ENCODE data around the gene NPIPB12. TPM values are rescaled to one million over a fixed set of nuclear protein-coding genes. Genes with fewer than 3 reads are reported as not detected.
"Not testable (repeated sequence)": the region's sequence is repeated elsewhere in the genome, so short reads cannot be mapped to it uniquely, and the experiment has no call there.

NPIPB12 gene
- 53.1 TPM for total RNA-seq
- long read RNA-seq, partial matches to known transcripts: 0 of 8 reads
- long read RNA-seq, other reads (novel, unspliced or antisense): 8 of 8 reads

- H3K9me3 ChIP-seq; H3K27me3 ChIP-seq (ENCODE audit: low read depth); ATAC-seq; H3K27ac ChIP-seq; H3K4me3 ChIP-seq; intact Hi-C loops (cut with DNase I); H3K4me1 ChIP-seq; DNase-seq; H3K36me3 ChIP-seq: not testable (repeated sequence)
Measured at GRCh38 chr16:29506308-29506707, at the start of gene NPIPB12. Gene NPIPB12, minus strand, starts transcription at chr16:29506408.

DNA sequence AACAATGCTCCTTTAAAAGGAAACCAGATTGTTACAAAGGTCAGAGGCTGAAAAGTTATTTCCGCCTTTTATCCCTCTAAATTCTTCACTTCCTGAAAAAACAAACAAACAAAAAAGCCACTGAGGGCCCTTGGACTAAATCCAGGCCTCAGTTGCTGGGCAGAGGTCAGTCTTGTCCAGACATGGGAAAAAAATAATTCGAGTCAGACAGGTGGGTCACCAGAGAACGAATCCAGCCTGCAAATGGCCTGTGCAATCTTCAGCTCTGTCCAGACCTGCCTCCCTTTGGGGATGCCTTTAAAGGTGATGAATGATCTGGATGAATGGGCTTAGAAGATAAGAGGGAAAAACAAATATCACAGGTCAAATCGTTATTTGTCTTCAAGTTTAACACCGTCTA is 15.3 kb upstream of the NPIPB12 start:
- H3K36me3 ChIP-seq; H3K4me1 ChIP-seq; ATAC-seq; intact Hi-C loops (cut with DNase I); H3K27me3 ChIP-seq (ENCODE audit: low read depth); H3K9me3 ChIP-seq; H3K27ac ChIP-seq; H3K4me3 ChIP-seq; DNase-seq: not testable (repeated sequence)

GRCh38 chr16:29482276-29482675 is 23.9 kb downstream of the NPIPB12 start:
- H3K36me3 ChIP-seq; H3K4me3 ChIP-seq; H3K9me3 ChIP-seq; intact Hi-C loops (cut with DNase I); H3K27me3 ChIP-seq (ENCODE audit: low read depth); ATAC-seq; H3K4me1 ChIP-seq; H3K27ac ChIP-seq: not testable (repeated sequence)
- DNase-seq: peak; percentile 44

DNA sequence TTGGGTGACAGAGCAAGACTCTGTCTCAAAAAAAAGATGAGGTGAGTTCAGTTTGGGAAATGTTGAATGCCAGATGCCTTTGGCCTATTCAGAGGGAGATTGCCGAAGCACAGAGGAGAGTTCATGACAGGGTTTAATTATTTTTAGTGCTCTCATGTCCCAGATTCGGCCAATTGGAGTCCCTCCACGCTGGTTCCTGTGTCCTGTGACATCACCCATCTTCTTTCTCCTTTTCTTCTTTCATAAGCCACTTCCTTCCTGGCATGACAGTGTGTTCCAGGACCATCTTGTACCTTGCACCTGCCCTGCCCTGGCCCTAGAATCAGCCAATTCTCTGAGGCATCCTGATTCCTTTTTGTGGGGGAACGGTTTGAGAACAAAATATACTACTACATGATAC is 34.1 kb downstream of the NPIPB12 start:
- H3K4me1 ChIP-seq; H3K27me3 ChIP-seq (ENCODE audit: low read depth); H3K27ac ChIP-seq; H3K9me3 ChIP-seq; DNase-seq; H3K4me3 ChIP-seq; H3K36me3 ChIP-seq; intact Hi-C loops (cut with DNase I): not testable (repeated sequence)
- peak in 1 of 2 donors; percentile 7 for ATAC-seq

- H3K27ac ChIP-seq; H3K9me3 ChIP-seq; H3K4me1 ChIP-seq; intact Hi-C loops (cut with DNase I); H3K27me3 ChIP-seq (ENCODE audit: low read depth); H3K36me3 ChIP-seq: not testable (repeated sequence)
- DNase-seq (peak; percentile 81), ATAC-seq (peak; percentile 77 to 89)
- peak overlapping the region; percentile 34 for H3K4me3 ChIP-seq
Measured at GRCh38 chr16:29469660-29470059, 36.5 kb downstream of the NPIPB12 start.

- intact Hi-C loops (cut with DNase I); DNase-seq; H3K4me1 ChIP-seq; H3K27me3 ChIP-seq (ENCODE audit: low read depth); H3K27ac ChIP-seq; H3K4me3 ChIP-seq; H3K9me3 ChIP-seq; H3K36me3 ChIP-seq: not testable (repeated sequence)
- peak; percentile 30 to 32 for ATAC-seq
Measured at GRCh38 chr16:29467654-29468366, 38.4 kb downstream of the NPIPB12 start.

GRCh38 chr16:29466904-29467303 is 39.3 kb downstream of the NPIPB12 start:
- H3K36me3 ChIP-seq; H3K9me3 ChIP-seq; H3K27me3 ChIP-seq (ENCODE audit: low read depth); H3K4me3 ChIP-seq; H3K4me1 ChIP-seq; DNase-seq; intact Hi-C loops (cut with DNase I); H3K27ac ChIP-seq: not testable (repeated sequence)
- peak; percentile 40 to 46 for ATAC-seq

DNA sequence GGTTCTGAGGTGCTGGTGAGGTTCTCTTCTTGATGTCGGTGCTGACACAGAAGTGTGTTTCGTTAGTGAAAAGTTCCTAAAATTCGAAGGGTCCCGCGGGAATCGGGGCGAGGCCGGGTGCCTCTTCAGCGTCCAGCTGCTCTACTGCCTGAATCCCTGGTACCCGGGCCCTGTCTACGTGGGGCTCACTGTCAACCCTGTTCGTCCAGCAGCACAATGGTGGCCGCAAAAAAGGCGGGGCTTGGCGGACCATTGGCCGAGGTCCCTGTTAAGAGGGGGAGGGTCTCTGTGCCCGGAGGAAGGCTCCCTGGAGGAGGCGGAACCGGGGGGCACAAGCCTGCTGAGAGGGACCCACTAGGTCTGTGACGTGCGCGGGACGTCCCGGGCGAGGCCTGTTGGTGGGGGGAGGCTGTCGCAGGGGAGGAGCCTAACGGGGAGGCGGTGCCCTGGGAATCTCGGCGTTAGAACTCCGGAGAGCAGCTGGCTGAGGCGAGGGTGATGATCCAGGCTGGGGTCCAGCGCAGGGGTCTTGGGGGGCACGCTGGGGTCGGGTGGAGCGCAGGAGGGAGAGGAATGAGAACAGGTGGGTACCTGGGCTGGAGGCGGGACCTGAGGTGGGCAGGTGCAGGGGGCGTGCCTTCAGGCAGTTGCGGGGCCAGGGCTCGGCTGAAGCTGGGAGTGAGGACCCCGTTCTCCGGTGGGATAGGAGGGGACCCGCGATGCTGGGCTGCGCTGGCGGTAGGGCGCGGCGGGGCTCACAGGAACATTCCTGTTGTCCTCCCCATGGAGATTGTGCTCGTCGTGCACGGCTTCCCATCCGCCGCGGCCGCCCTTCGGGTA is 40.0 kb downstream of the NPIPB12 start:
- DNase-seq; H3K27ac ChIP-seq; H3K9me3 ChIP-seq; H3K4me3 ChIP-seq; intact Hi-C loops (cut with DNase I); H3K36me3 ChIP-seq; H3K27me3 ChIP-seq (ENCODE audit: low read depth); H3K4me1 ChIP-seq: not testable (repeated sequence)
- ATAC-seq: peak; percentile 63 to 75

GRCh38 chr16:29460647-29461030 is 45.6 kb downstream of the NPIPB12 start:
- H3K9me3 ChIP-seq; H3K27ac ChIP-seq; intact Hi-C loops (cut with DNase I); H3K4me1 ChIP-seq; H3K36me3 ChIP-seq; H3K4me3 ChIP-seq; H3K27me3 ChIP-seq (ENCODE audit: low read depth); DNase-seq: not testable (repeated sequence)
- peak in 1 of 2 donors; percentile 9 for ATAC-seq

GRCh38 chr16:29459706-29460646 is 46.2 kb downstream of the NPIPB12 start, which contains the start of gene SULT1A4:
Gene SULT1A4, plus strand, starts transcription at chr16:29459913. Its CDS starts 1,473 bp downstream, at chr16:29461386.
- H3K27me3 ChIP-seq (ENCODE audit: low read depth); H3K27ac ChIP-seq; H3K36me3 ChIP-seq; H3K4me3 ChIP-seq; DNase-seq; H3K9me3 ChIP-seq; H3K4me1 ChIP-seq; intact Hi-C loops (cut with DNase I): not testable (repeated sequence)
- ATAC-seq: peak; percentile 59 to 77

DNA sequence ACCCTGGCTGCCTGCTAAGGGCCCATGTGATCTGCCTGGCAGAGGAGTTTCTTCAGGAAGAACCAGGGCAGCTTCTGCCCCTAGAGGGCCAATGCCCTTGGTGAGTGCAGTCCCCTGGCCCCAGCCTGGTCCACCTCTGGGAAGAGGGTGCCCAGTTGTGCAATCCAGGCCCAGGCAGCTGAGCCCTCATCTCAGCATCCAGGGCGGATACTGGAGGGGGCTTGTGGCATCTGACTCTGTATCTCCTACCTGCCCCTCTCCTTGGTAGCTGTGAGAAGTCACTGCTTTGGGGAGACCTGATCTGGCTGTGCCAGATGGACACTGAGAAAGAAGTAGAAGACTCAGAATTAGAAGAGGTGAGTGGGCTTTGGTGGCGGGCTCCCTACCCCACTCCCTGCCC is 48.5 kb downstream of the NPIPB12 start:
- H3K4me1 ChIP-seq; intact Hi-C loops (cut with DNase I); H3K27ac ChIP-seq; H3K9me3 ChIP-seq; DNase-seq; H3K4me3 ChIP-seq; ATAC-seq; H3K36me3 ChIP-seq; H3K27me3 ChIP-seq (ENCODE audit: low read depth): not testable (repeated sequence)

DNA sequence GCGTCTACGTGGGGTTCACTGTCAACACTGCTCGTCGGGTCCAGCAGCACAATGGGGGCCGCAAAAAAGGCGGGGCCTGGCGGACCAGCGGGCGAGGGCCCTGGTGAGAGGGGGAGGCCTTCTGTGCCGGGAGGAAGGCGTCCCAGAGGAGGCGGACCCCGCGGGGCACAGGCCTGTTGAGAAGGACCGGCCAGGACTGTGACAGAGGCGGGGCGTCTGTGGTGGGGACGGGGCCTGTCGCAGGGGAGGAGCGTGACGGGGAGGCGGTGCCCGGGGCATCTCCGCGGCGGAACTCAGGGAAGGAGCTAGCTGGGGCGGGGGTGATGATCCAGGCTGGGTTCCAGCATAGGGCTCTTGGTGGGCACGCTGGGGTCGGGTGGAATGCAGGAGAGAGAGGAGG is 51.4 kb downstream of the NPIPB12 start:
- H3K9me3 ChIP-seq; H3K36me3 ChIP-seq; H3K27ac ChIP-seq; H3K4me3 ChIP-seq; intact Hi-C loops (cut with DNase I); H3K27me3 ChIP-seq (ENCODE audit: low read depth); DNase-seq; H3K4me1 ChIP-seq: not testable (repeated sequence)
- ATAC-seq: peak; percentile 90 to 93

DNA sequence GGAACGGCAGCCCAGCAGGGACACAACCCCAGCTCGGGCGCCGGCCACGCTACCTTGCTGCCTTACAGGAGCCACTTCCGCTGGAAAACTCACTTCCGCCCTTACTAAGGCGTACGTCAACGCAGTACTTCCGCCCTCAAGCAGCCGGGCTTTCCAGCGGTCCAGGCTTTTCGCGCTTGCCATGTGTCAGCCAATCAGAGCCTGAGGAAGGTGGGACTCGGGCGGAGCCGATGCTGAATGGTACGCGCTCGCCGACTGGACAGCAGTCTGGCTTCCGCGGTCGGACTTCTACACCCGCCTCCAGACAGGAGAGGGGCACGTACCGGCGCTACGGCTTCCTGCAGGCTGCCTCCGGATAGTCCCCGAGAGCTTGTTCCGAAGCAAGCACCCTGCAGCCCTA is 51.9 kb downstream of the NPIPB12 start, which contains the start of the genes BOLA2 and SLX1B:
Gene BOLA2, minus strand, starts transcription at position 83 of the 400 bp plus-strand sequence. CDS start 98 bp downstream, outside the sequence.
Gene SLX1B, plus strand, starts transcription at position 265 of the 400 bp plus-strand sequence.
- H3K4me1 ChIP-seq; intact Hi-C loops (cut with DNase I); H3K9me3 ChIP-seq; H3K4me3 ChIP-seq; H3K27me3 ChIP-seq (ENCODE audit: low read depth); H3K36me3 ChIP-seq; DNase-seq; H3K27ac ChIP-seq: not testable (repeated sequence)
- ATAC-seq: peak; percentile 97
